Stimulated activated CD4-positive, alpha-beta T cell treated with anti-CD3 and anti-CD28 coated beads, TNF-alpha, amount 100 ng/mL, for 24 hours (primary cell): ENCODE measurements around the gene ZNF286A.
"Not testable (repeated sequence)": the region's sequence is repeated elsewhere in the genome, so short reads cannot be mapped to it uniquely, and the experiment has no call there.

Experiments used
- DNase-seq, 3 experiments: peaks; one replicate each; pipeline ENCODE4 v3.0.0-alpha.2; 2020; ENCODE audit warnings: low read depth in 3 of 3

ZNF286A gene

GRCh38 chr17:15699937-15700336 is 385 bp downstream of the ZNF286A start:
- DNase-seq, result not testable (repeated sequence)

- DNase-seq, result not testable (repeated sequence)
Measured at GRCh38 chr17:15704239-15704638, 4.7 kb downstream of the ZNF286A start.

GRCh38 chr17:15704813-15705212 is 5.3 kb downstream of the ZNF286A start:
- DNase-seq, result not testable (repeated sequence)

GRCh38 chr17:15708879-15709278 is 9.3 kb downstream of the ZNF286A start:
- not testable (repeated sequence) for DNase-seq

DNA sequence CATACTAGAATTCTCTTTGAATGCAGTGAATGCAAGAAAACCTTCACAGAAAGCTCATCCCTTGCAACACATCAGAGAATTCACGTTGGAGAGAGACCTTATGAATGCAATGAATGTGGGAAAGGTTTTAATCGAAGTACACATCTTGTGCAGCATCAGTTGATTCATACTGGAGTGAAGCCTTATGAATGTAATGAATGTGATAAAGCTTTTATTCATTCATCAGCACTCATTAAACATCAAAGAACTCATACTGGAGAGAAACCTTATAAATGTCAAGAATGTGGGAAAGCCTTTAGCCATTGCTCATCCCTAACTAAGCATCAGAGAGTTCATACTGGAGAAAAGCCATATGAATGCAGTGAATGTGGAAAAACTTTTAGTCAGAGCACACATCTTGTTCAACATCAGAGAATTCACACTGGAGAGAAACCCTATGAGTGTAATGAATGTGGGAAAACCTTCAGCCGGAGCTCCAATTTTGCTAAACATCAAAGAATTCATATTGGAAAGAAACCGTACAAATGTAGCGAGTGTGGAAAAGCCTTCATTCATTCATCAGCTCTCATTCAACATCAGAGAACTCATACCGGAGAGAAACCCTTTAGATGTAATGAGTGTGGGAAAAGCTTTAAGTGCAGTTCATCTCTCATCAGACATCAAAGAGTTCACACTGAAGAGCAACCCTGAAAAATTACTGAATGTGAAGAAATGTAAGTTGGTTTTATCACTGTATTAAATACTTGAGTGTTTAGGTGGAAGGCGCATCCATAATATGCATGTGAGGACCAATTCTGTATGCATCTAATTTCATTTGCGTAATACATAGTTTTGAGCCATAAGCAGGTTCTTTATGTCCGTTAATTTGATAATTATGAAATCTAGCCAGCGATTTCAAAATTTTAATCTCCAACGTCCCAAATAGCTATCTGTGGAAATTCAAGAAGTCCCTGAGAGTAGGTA is 17.3 kb downstream of the ZNF286A start:
- DNase-seq, result not testable (repeated sequence)

GRCh38 chr17:15730535-15730934 is 31.0 kb downstream of the ZNF286A start:
- DNase-seq, result not testable (repeated sequence)

- DNase-seq, result not testable (repeated sequence)
Measured at GRCh38 chr17:15731900-15732299, 32.3 kb downstream of the ZNF286A start, which contains the start of gene TBC1D26. TBC1D26 (plus strand) TSS chr17:15732283; CDS start chr17:15735349, 3,066 bp downstream.

GRCh38 chr17:15733174-15733789 is 33.7 kb downstream of the ZNF286A start:
- not testable (repeated sequence) for DNase-seq

DNA sequence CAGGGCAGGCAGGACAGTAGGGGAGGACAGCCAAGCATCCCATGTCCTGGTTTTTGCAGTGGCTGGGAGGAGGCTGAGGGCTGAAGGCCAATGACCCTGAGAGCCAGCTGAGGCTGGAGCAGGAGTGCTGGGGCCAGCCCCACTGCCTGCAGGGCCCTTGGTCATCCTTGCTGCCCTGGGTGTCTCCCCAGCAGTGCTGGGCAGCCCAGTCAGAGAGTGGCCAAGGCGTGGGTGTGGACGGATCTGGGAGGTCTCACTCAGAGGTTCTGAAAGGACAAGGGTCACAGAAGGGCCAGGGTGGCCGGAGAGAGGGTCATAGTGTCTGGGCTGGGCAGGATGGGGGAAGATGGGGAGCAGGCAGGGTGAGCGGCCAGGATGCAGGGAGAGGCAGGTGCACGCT is 37.0 kb downstream of the ZNF286A start:
- not testable (repeated sequence) for DNase-seq

- no peak for DNase-seq
Measured at GRCh38 chr17:15738066-15738465, 38.5 kb downstream of the ZNF286A start.

DNA sequence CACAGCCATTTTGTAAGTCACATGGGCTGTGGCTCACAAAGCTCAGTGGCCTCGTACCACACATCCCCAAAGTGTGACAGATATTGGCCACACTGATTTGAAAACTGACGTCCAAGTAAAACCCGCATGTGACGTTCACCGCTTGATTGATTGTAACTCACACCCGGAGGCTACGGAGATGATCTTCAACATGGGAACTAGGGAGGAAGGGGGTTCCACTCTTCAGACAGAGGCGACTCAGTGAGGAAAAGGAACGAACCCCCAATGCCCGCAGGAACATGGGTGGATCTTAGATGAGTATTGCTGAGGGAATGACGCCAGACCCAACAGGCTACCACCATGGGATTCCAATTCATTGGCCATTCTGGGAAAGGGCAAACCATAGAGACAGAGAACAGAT is 39.7 kb downstream of the ZNF286A start:
- not testable (repeated sequence) for DNase-seq

GRCh38 chr17:15740041-15740440 is 40.5 kb downstream of the ZNF286A start:
- not testable (repeated sequence) for DNase-seq

DNA sequence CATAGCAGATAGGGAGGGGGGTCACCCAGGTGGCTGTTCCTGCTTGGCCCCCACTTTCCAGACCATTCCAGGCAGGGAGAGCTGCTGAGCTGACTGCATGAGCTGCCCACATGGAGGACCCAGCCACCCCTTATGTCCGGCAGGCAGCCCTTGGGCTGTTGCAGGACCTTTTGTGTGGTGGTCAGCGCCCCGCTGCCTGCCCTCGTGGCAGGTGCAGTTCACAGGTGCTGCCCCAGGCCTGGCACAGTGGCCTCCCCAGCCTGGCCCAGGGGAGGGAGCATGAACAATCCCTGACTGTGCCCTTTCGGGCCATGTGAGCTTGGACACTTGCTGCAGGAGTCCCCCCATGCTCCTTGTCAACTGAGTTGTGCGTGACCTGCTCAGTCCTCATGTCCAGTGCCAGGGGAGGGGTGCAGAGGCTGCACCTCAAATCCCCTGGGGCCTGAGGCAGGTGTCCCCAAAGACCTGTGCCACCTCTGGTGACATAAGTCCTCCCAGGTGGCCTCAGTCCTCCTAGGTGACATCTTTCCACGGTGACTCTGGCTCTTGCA is 41.1 kb downstream of the ZNF286A start:
- no peak for DNase-seq

DNA sequence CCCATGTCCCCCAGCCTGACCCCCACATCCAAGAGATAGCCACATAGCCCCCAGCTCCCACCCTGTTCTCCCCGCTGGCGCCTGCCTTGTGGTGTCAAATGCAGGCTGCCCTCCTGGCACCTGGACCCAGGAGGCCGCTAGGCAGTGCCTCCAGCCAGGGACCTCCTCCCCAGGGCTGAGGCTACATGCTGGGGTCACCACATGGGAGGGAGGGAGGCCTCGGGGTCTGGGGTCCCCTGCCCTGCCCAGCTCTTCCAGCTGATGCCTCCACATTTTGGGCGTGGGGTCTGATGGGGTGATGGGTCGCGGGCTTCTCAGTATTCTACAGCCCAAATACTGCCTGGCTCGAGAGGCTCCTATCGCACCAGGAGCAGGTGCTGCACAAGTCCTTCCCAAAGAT is 42.1 kb downstream of the ZNF286A start:
- DNase-seq, result no peak

- DNase-seq, result no peak
Measured at GRCh38 chr17:15742051-15742795, 42.7 kb downstream of the ZNF286A start.

GRCh38 chr17:15742921-15743320 is 43.4 kb downstream of the ZNF286A start:
- no peak for DNase-seq

- DNase-seq, result no peak
Measured at GRCh38 chr17:15744074-15744676, 44.6 kb downstream of the ZNF286A start.

- DNase-seq, result no peak
Measured at GRCh38 chr17:15744885-15745284, 45.3 kb downstream of the ZNF286A start.

DNA sequence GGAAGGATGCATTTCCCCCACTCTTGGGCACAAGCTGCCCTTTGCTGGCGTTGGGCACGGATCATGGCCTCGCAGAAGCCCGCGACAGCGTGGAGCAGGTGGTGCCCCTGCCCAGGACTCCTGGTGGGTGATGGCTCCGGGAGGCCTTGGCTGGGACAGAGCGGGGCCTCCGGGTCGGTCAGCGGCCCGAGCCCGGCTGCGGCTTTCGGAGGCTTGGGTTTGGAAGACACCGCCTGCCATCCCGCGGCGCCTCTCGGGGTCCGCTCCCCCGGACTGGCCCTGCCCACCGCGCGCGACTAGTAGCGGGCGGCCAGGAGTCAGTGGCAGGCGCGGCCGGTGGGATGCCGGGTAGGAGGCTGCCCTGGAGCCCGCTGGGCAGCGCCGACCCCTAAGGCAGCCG is 49.9 kb downstream of the ZNF286A start:
- not testable (repeated sequence) for DNase-seq

DNA sequence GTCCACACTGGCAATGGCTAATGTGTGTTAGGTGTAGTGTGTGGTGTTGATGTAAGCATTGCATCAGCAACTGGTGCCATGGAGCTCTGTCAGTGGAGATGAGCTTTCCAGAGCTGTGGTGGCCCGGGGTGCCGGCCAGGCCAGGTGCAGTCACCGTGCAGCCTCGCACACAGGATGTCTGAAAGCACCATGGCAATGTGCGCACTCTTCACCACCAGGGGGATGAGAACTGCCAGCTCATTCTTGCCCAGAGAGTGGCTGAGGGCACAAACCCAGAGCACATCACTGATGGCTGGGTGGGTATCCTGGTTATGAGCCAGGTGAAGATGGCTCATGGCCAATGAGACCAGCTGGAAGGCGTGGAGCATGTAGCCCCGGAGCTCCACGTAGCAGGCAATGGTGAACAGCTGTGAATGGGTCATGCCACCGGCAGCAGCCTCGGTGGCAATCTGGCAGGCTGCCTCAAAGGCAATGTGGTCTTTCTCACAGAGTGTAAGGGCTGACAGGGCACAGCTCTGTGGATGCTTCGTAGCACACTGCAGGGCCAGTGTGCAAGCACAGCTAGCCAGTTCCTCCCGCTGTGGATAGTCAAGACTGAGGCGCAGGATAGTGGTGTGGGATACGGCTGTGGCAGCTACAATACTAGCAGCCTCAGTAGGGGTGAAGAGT is 69.4 kb downstream of the ZNF286A start:
- DNase-seq, result not testable (repeated sequence)
